Activated CD8-positive, alpha-beta memory T cell treated with anti-CD3 and anti-CD28 coated beads for 36 hours (primary cell): Measurements from ENCODE around the gene ABCC9. TPM values are rescaled to one million over a fixed set of nuclear protein-coding genes. Genes with fewer than 3 reads are reported as not detected.
"Not testable (repeated sequence)": the region's sequence is repeated elsewhere in the genome, so short reads cannot be mapped to it uniquely, and the experiment has no call there.

Experiments used
- CTCF ChIA-PET: fragments of 350-600 bp; sonication (Branson Sonifier 250); formaldehyde crosslinking; loops from one replicate; lab custom pipeline; 2021; ENCODE audit warnings: antibody characterized with exemption; lab: Charles Lee
- POLR2A ChIA-PET: fragments of 350-600 bp; sonication (Branson Sonifier 250); formaldehyde crosslinking; loops from one replicate; lab custom pipeline; 2021; ENCODE audit warnings: antibody characterized with exemption; lab: Charles Lee
- total RNA-seq, 2 experiments: library from RNA; stranded (reverse); gene quantifications; one replicate each; pipeline ENCODE4 v1.2.3, GENCODE V29; 2021

The ABCC9 gene
- total RNA-seq, 2 experiments from 2014 or later, result not detected

- POLR2A ChIA-PET, result no interaction called here
- CTCF ChIA-PET, result no interaction called here
Observed at GRCh38 chr12:21826618-21826910, 114.7 kb downstream of the ABCC9 start.

GRCh38 chr12:21825886-21826617, 115.2 kb downstream of the ABCC9 start:
- ChIA-PET POLR2A (no interaction called here), CTCF (no interaction called here)

GRCh38 chr12:21823581-21823980, 117.6 kb downstream of the ABCC9 start:
- ChIA-PET CTCF (no interaction called here), POLR2A (no interaction called here)

GRCh38 chr12:21819678-21820077, 121.5 kb downstream of the ABCC9 start:
- POLR2A ChIA-PET, result no interaction called here
- CTCF ChIA-PET, result no interaction called here

GRCh38 chr12:21819236-21819635, 122.0 kb downstream of the ABCC9 start:
- CTCF ChIA-PET, result no interaction called here
- POLR2A ChIA-PET, result no interaction called here

- POLR2A ChIA-PET, result no interaction called here
- CTCF ChIA-PET, result interaction anchor here (0.6 kb wide), 1 partner anchor 52 kb away, joined by 3 read pairs; no protein-coding TSS in a partner anchor
Observed at GRCh38 chr12:21818627-21819026, 122.6 kb downstream of the ABCC9 start.

GRCh38 chr12:21815306-21816062, 125.7 kb downstream of the ABCC9 start:
- ChIA-PET POLR2A (no interaction called here), CTCF (no interaction called here)

GRCh38 chr12:21814814-21815213, 126.4 kb downstream of the ABCC9 start:
- ChIA-PET CTCF (no interaction called here), POLR2A (no interaction called here)

- ChIA-PET CTCF (no interaction called here), POLR2A (no interaction called here)
Observed at GRCh38 chr12:21814327-21814726, 126.9 kb downstream of the ABCC9 start.

GRCh38 chr12:21813751-21814150, 127.5 kb downstream of the ABCC9 start:
- CTCF ChIA-PET, result no interaction called here
- POLR2A ChIA-PET, result no interaction called here

GRCh38 chr12:21813125-21813524, 128.1 kb downstream of the ABCC9 start:
- POLR2A ChIA-PET, result no interaction called here
- CTCF ChIA-PET, result no interaction called here

GRCh38 chr12:21812340-21812739, 128.9 kb downstream of the ABCC9 start:
- POLR2A ChIA-PET, CTCF ChIA-PET: not testable (repeated sequence)

- CTCF ChIA-PET, result no interaction called here
- POLR2A ChIA-PET, result no interaction called here
Observed at GRCh38 chr12:21809100-21809499, 132.1 kb downstream of the ABCC9 start.

GRCh38 chr12:21806255-21806654, 135.0 kb downstream of the ABCC9 start:
- POLR2A ChIA-PET, result no interaction called here
- CTCF ChIA-PET, result no interaction called here

- ChIA-PET CTCF (no interaction called here), POLR2A (no interaction called here)
Observed at GRCh38 chr12:21801522-21802288, 139.5 kb downstream of the ABCC9 start.

- ChIA-PET POLR2A (no interaction called here), CTCF (no interaction called here)
Observed at GRCh38 chr12:21800011-21800410, 141.2 kb downstream of the ABCC9 start.

GRCh38 chr12:21797539-21797938, 143.7 kb downstream of the ABCC9 start:
- ChIA-PET CTCF (no interaction called here), POLR2A (no interaction called here)

- ChIA-PET POLR2A (no interaction called here), CTCF (no interaction called here)
Observed at GRCh38 chr12:21795648-21796328, 145.4 kb downstream of the ABCC9 start.

- CTCF ChIA-PET, POLR2A ChIA-PET: not testable (repeated sequence)
Observed at GRCh38 chr12:21794807-21795595, 146.2 kb downstream of the ABCC9 start.
